ENCODE results near the gene FAM168A. TPM values are rescaled to one million over a fixed set of nuclear protein-coding genes. Genes with fewer than 3 reads are reported as not detected.

Gene FAM168A
- total RNA-seq, 4 donors from 2014 or later = 10.7 to 28.1 (median 20.5) TPM

- DNase-seq (ENCODE audit: low spot score in 2 of 2) = peak in 1 of 2 donors; percentile 77
- TF ChIP-seq POLR2A (IDR thresholded peaks at IDR 0.05) (no peak), CTCF (IDR thresholded peaks at IDR 0.05) (no peak)
Measured at GRCh38 chr11:73395297-73396208, 202.4 kb downstream of the FAM168A start.

GRCh38 chr11:73394416-73395296, 203.3 kb downstream of the FAM168A start:
- WGBS, 2 donors = 89 to 91% methylated on average over 33 to 34 of the region's 34 CpGs

More at GRCh38 chr11:73395297-73396208, 202.4 kb downstream of the FAM168A start:
- H3K4me3 ChIP-seq (ENCODE audit: low read depth, poor library complexity, severe bottlenecking) = no peak overlapping the region
- intact Hi-C loops (cut with DNase I; ENCODE audit: low total_unique reads) = no loop called here
- WGBS, 2 donors = 76 to 84% methylated on average over 20 to 21 of the region's 22 CpGs

GRCh38 chr11:73393479-73394415, 204.2 kb downstream of the FAM168A start:
- intact Hi-C loops (cut with DNase I; ENCODE audit: low total_unique reads) = loop anchor here (5.0 kb wide), 1 partner anchor 41 kb away; no protein-coding TSS in a partner anchor
- DNase-seq (ENCODE audit: low spot score in 2 of 2) = peak in 1 of 2 donors; percentile 55
- peak in 1 of 3 donors; percentile 31 for TF ChIP-seq CTCF (IDR thresholded peaks at IDR 0.05)
- no peak for TF ChIP-seq POLR2A (IDR thresholded peaks at IDR 0.05)
- 79 to 83% methylated on average over 15 to 16 of the region's 16 CpGs for WGBS, 2 donors
- H3K4me3 ChIP-seq (ENCODE audit: low read depth, poor library complexity, severe bottlenecking) = no peak overlapping the region

More at GRCh38 chr11:73394416-73395296, 203.3 kb downstream of the FAM168A start:
- TF ChIP-seq POLR2A (IDR thresholded peaks at IDR 0.05) (no peak), CTCF (IDR thresholded peaks at IDR 0.05) (no peak)
- no peak overlapping the region for H3K4me3 ChIP-seq (ENCODE audit: low read depth, poor library complexity, severe bottlenecking)
- peak in 1 of 2 donors; percentile 80 for DNase-seq (ENCODE audit: low spot score in 2 of 2)
- intact Hi-C loops (cut with DNase I; ENCODE audit: low total_unique reads) = loop anchor here (5.0 kb wide), 1 partner anchor 42 kb away; no protein-coding TSS in a partner anchor

GRCh38 chr11:73393011-73393380, 204.9 kb downstream of the FAM168A start:
- intact Hi-C loops (cut with DNase I; ENCODE audit: low total_unique reads) = loop anchor here (5.0 kb wide), 1 partner anchor 41 kb away; no protein-coding TSS in a partner anchor
- 92 to 98% methylated on average over 6 of the region's 7 CpGs for WGBS, 2 donors
- H3K4me3 ChIP-seq (ENCODE audit: low read depth, poor library complexity, severe bottlenecking) = no peak overlapping the region
- no peak for DNase-seq (ENCODE audit: low spot score in 2 of 2)
- TF ChIP-seq CTCF (IDR thresholded peaks at IDR 0.05) (no peak), POLR2A (IDR thresholded peaks at IDR 0.05) (no peak)

Measured in lower leg skin (tissue), 4 donors.